ENCODE results near the gene CPT1C.

CPT1C gene

DNA sequence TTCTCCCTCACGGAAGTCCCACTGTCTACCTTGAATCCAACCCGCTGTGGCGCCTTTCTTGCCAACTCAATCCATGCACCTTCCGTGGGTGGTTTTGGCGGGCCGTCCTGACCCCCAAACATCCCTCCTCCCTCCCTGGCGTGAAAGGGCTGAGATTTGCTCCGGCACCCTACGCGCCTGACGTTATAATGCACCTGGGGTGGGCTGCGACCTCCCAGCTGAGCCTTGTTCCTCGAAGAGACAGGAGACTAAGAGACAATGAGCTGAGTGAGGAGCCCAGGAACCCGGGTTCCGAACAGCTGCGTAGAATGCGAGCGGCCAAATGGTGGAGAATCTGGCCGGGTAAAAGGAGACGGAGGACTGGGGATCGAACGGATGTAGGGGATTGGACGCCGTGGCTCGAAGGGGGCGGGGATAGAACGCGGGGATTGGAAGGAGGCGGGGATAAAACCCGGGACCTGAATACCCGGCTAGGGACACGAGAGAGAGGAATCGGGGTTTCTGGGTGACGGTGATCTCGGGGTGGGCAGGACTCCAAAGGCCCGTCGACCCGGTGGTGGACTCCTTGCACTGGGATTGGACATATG lies at the start of gene CPT1C:
CPT1C (plus strand) TSS at position 461 of the 587 bp plus-strand sequence. CDS start 1,137 bp downstream, outside the sequence.
- peak; percentile 48 for DNase-seq

DNA sequence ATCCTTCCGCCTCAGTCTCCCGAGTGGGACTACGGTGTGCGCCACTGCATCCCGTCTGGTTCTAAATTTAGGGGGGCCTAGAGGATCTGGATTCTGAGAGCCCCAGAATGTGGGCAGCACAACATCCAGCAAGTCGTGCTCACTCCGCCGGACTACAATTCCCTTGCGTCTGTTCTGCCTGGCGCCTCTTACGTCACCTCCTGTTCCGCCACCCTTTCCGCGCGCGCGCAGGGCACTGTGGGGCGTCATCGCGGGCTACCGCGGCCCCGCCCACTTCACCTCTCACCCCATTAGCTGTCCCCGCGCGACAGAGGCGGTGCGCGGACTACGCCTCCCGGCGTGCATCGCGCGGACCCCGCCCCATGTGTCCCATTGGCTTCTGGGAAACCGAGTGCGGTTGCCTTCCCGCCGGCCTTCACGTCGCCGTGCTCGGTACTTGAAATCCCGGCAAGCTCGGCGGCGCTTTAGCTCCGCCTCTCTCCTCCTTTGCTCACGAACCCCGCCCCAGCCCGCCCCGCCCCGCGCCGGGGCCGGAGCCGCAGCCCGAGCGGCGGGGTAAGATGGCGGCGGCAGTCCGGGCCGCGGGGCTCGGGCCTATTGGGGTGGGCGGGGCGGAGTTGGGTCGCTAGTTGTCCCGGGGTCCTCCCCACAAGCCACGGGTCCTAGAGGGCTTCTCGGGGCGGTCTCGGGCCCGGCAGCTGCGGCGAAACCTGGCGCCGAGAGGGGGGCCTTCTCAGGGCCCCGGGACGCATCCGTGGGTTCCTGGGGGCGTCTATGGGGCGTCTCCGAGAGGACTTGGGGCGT lies 49.0 kb upstream of the CPT1C start, which contains the start of gene SCAF1:
SCAF1 (plus strand) TSS at position 522 of the 804 bp plus-strand sequence. CDS start 2,818 bp downstream, outside the sequence.
- peak; percentile 99 for DNase-seq

DNA sequence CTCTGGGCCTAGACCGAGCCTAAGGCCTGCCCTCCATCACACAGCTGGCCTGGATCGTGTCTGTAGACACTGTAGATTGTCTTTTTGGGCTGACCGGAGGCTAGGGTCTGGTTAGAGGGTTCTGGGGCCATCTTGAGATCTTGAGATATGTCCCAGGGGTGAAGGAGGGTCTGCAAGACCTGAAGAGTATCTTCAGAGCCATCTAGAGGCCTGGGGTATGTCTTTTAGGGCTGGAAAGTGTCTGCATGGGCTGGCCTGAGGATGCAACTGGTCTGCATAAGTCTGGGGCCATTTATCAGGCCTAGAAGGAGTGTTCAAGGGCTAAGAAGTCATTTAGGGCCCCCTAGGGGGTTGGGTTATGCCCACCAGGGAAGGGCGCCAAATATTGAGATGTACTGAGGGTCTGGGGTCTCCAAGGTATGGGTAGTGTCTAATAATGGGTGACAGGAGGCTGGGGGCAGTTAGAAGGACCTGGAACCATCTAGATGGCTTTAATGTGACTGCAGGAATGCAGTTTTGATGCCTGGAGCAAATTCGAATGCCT lies 48.4 kb upstream of the CPT1C start:
- no peak for DNase-seq

DNA sequence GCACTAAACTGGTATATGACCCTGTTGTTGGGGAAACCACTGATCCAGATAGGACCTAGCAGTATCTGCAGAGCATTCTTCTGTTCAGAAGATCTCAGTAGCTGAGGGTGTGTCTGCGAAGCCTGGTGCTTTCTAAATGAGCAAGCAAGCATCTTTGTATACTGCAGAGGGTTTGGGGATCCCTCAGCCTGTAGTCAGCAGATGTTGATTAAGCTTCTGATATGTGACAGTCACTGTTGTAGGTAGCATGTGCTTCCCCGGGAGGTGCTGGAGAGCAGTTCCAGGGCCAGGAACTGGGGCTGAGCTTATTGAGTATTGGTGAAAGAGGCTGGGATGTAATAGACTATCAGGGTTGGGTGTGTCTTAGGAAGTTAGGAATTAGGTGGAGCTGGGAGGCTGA lies 47.5 kb upstream of the CPT1C start:
- DNase-seq = peak; percentile 16

DNA sequence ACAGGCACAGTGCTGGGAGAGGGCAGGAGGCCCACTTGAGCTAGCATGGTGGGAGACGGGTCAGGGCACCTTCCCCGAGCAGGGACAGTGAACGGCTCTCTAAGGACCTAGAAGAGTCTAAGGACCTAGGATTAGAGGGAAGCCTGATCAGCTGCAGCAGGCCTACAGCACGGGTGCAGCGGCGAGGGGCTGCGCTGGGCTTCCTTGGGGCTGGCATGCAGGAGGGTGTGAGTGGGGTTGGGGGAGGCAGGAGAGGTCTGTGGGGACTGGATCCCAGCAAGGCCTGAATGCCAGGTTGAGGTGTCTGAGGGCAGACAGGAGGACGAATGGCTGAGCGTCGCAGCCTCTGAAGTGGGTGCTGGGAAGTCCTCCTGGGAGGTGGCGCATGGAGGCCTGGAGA lies 45.3 kb upstream of the CPT1C start:
- no peak for DNase-seq

DNA sequence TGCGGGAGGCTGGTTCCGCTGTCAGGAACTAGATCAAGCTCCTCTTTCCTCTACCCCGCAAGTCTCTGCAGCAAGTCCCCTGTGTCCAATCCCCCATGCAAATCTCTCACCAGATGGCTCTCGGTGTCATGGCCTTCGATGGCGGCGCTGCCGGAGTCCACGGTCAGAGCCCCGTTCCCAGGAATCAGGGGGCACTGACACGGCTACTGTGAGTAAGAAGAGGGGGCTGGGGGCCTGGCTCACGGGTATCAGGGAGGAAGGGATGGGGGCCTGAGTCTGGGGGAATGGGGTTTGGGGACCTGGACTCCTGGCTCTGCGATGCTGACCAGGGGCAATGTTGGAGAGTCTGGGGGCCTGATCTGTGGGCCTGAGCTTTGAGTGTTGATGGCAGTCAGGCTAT lies 44.9 kb upstream of the CPT1C start:
- no peak for DNase-seq

DNA sequence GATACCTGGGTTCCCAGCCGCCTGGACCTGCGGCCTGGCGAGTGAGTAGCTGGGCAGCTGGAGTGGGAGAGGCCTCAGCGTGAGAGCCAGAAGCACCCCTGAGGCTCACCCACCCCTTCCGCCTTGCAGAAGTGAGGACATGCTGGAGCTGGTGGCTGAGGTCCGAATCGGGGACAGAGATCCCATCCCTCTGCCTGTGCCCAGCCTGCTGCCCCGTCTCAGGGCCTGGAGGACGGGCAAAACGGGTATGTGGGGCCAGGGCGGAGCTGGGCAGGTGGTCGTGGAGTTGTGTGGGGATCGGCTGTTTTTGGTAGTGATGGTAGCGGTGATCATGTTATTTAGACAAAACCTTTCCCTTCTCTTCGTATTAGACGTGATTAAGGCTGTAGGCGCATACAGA lies 44.3 kb upstream of the CPT1C start:
- DNase-seq = no peak

DNA sequence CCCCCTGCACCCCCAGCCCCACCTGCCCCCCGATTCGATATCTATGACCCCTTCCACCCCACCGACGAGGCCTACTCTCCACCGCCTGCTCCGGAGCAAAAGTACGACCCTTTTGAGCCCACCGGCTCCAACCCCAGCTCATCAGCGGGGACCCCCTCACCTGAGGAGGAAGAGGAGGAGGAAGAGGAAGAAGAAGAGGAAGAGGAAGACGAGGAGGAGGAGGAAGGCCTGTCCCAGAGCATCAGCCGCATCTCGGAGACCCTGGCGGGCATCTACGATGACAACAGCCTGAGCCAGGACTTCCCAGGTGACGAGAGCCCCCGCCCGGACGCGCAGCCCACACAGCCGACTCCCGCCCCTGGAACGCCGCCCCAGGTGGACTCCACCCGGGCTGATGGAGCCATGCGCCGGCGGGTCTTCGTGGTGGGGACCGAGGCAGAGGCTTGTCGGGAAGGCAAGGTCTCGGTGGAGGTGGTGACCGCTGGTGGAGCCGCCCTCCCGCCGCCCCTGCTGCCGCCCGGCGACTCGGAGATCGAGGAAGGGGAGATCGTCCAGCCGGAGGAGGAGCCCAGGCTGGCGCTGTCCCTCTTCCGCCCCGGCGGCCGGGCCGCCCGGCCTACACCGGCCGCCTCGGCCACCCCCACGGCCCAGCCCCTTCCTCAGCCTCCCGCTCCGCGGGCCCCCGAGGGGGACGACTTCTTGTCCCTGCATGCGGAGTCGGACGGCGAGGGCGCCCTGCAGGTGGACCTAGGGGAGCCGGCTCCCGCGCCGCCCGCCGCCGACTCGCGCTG lies 39.7 kb upstream of the CPT1C start:
- no peak for DNase-seq

DNA sequence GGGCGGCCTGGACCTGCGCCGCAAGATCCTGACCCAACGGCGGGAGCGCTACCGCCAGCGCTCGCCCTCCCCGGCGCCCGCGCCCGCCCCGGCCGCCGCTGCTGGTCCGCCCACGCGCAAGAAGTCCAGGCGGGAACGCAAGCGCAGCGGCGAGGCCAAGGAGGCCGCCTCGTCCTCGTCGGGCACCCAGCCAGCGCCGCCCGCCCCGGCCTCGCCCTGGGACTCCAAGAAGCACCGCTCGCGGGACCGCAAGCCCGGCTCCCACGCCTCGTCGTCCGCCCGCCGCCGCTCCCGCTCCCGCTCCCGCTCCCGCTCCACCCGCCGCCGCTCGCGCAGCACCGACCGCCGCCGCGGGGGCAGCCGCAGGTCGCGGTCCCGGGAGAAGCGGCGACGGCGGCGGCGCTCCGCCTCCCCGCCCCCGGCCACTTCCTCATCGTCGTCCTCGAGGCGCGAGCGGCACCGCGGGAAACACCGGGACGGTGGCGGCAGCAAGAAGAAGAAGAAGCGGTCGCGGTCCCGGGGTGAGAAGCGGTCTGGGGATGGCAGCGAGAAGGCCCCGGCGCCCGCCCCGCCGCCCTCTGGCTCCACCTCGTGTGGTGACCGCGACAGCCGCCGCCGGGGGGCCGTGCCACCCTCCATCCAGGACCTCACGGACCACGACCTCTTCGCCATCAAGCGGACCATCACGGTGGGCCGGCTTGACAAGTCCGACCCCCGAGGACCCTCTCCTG lies 38.9 kb upstream of the CPT1C start:
- no peak for DNase-seq

DNA sequence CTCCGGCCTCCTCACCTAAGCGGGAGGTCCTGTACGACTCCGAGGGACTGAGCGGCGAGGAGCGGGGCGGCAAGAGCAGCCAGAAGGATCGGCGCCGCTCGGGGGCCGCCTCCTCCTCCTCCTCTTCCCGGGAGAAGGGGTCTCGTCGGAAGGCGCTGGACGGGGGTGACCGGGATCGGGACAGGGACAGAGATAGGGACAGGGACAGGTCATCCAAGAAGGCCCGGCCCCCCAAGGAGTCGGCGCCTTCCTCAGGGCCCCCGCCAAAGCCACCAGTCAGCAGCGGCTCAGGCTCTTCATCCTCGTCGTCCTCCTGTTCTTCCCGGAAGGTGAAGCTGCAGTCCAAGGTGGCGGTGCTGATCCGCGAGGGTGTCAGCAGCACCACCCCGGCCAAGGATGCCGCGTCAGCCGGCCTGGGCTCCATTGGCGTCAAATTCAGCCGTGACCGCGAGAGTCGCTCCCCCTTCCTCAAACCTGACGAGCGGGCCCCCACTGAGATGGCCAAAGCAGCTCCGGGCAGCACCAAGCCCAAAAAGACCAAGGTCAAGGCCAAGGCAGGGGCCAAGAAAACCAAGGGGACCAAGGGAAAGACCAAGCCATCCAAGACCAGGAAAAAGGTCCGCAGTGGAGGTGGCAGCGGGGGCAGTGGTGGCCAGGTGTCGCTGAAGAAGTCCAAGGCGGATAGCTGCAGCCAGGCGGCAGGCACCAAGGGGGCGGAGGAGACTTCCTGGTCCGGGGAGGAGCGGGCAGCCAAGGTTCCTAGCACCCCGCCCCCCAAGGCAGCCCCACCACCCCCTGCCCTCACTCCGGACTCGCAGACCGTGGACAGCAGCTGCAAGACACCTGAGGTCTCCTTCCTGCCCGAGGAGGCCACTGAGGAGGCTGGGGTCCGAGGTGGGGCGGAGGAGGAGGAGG lies 38.1 kb upstream of the CPT1C start:
- no peak for DNase-seq

DNA sequence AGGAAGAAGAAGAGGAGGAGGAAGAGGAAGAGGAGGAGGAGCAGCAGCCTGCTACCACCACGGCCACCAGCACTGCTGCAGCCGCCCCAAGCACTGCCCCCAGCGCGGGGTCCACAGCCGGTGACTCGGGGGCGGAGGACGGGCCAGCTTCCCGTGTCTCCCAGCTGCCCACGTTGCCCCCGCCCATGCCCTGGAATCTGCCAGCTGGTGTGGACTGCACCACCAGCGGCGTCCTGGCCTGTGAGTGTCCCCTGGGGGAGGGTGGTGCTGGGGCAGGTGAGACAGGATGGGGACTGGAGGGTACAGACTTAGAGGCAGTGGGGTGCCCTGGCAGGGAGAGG lies 37.5 kb upstream of the CPT1C start:
- DNase-seq = no peak

DNA sequence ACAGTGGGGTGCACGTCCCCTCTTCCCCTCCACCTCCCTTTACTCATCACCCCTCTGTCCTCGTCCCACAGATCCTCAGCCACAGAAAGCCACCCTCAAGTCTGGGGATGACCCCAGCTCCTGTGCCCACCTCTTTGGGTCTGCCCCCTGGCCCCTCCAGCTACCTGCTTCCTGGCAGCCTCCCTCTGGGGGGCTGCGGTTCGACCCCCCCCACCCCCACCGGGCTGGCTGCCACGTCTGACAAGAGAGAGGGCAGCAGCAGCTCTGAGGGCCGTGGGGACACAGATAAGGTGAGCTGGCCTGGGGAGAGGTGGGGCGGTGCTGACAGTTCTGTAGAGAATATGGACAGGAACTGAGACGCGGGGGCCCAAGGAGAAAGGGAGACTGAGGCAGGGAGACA lies 36.3 kb upstream of the CPT1C start:
- no peak for DNase-seq

DNA sequence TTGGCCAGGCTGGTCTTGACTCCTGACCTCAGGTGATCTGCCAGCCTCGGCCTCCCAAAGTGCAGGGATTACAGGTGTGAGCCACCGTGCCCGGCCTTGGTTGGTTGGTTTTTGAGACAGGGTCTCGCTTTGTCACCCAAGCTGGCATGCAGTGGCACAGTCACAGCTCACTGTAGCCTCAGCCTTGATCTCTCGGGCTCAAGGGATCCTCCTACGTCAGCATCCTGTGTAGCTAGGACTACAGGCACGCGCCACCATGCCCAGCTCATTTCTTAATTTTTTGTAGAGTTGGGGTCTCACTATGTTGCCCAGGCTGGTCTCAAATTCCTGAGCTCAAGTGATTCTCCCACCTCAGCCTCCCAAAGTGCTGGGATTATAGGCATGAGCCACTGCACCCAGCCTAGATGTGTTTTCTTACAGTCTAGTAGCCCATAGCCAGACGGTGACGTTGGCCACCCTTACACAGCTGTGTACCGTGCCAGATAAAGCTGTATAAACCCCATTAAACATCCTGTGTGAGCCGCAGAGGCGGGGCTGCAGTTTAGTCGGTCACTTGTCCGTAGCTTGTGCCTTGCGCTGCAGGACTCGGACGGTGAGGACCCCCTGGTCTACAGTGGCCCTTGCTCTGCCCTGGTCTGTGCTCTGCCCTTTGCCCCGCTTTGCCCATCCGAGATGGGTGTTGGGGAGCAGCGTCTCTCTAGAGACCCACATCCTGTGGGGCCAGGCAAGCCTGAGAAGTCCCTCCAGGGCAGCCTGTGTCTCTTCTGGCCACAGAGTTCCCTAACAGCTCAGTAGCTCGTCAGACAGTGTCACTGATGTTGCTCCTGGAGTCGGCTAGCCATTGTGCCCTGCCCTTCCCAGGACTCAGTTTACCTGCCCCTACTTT lies 35.1 kb upstream of the CPT1C start:
- DNase-seq = no peak

DNA sequence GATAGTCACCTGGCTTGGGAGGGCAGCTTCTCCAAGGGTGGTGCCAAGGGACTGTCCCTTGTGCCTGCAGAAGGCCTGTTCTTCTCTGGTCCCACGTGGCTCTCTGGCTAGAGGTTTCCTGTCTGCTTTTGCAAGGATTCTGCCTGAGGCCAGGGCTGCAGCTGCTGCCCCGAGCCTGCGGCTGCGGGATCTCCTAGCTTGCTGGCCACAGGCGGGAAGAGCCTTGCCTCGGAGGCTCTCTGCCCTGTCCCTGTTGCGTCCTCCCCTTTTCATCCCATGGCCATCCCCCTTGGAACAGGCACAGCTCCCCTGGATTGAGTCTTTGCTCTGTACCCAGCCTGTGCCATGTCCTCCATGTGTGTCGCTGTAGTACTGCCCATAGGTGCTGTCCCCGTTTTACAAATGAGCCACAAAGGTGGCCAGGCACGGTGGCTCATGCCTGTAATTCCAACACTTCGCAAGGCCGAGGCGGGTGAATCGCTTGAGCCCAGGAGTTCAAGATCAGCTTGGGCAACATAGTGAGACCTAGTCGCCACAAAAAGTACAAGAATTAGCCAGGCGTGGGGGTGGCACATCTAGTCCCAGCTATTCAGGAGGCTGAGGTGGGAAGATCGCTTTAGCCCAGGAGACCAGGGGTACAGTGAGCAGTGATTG lies 34.3 kb upstream of the CPT1C start:
- DNase-seq = no peak

DNA sequence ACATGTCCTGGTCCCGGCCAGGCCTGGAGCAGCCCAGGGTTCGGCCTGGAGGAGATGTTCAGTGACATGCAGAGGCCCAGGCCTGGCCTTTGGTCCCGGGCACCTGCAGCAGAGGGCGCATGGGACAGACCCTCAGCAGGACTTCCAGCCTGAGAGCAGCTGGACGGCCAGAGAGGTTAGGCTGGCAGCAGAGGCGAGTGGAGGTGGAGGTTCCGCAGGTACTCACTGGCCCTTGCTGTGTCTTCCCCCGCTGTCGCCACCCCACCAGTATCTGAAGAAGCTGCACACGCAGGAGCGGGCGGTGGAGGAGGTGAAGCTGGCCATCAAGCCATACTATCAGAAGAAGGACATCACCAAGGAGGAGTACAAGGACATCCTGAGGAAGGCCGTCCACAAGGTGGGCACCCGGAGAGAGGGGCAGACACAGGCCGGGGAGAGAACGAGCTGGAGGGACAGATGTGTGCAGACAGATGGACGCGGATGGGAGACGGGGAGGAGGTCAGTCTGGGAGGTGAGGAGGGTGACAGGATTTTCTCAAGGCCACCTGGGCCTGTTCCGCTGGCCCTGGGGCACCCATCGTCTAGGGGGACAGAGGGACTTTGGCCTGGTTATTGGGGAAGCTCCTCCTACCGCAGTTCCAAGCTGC lies 33.3 kb upstream of the CPT1C start:
- no peak for DNase-seq

DNA sequence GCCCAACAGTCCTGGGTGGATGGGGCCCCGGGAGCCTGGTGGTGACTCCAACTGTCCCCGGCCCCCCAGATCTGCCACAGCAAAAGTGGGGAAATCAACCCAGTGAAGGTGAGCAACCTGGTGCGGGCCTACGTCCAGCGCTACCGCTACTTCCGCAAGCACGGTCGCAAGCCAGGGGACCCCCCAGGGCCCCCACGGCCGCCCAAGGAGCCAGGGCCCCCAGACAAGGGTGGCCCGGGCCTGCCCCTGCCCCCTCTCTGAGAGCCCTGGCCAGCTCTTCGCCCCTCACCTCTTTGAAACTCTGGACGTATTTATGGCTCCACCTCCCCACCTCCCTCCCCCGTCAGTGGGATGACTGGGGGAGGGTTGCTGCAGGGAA lies 32.8 kb upstream of the CPT1C start:
- DNase-seq = no peak

DNA sequence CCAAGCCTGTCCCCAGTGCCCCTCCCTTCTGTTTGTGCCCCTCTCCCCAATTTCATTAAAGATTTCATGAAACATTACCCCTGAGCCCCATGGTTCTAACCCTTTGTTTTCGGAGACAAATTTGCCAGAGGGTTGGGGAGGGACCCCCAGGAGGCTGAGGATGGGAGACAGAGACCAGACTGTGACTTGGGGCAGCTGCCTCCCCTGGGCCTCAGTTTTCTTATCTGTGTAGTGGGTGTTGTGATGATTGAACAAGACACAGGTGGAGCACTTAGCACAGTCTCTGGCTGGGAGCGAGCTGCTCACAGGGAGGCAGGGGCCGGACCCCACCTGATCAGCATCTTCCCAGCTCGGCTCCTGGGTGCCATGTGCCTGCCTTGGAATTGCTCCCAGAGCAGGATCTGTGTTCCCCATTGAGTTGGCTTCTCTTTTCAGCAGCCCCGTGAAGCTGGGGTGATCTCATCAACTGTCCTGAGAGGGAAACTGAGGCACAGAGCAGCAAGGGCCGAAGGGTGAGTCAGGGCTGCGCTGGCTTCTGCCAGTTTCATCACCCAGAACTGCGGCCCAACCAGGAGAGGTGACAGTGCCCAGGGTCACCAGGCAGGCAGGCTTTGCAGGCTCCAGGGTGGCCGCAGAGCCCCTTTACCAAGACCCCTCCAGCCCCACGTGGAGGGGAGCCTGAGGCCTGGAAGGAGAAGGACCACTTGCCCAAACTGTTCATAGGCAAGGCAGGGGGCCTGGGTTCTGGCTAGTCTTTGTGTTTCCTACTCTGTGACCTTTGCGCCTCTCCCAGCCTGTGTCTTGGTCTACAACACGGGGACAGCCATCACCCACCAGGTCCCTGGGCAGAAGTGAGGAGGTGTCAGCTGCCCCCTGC lies 32.1 kb upstream of the CPT1C start:
- no peak for DNase-seq

DNA sequence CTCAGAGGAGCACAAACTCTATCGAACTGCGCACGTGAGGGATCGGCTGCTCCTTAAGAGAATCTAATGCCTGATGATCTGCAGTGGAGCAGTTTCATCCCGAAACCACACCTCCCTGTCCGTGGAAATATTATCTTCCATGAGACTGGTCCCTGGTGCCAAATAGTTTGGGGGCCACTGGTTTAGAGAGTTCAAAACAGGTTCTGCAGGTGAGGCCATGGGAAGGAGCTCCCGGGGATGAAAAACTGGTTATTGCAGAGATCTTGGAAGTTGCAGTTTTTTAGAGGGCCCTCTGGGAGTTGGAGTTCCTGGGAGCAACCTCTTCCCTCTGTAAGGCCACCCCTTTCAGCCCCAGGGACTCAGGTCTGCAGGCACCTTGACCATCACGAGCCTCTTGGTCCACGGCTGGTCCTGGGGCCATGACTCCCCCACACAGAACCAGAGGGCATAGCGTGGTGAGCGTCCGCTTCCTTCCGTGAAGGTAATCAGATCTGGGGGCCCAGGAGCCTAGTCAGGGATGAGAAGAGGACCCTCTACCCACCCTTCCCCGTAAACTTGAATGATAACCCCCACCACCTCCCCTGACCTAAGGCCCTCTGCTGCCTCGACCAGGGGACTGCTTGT lies 30.5 kb upstream of the CPT1C start:
- DNase-seq = no peak

All from stimulated activated naive CD4-positive, alpha-beta T cell treated with Interleukin-2 at 50 U/mL for 16 hours (primary cell).